Activated gamma-delta T cell treated with anti-CD3 and anti-CD28 coated beads, Interleukin-2, amount 50 U/mL, for 16 hours (primary cell): Measurements from ENCODE around the gene TGDS.
A peak's percentile ranks its signal among the peaks of the same experiment; 100 is the strongest.
"Not testable (repeated sequence)": the region's sequence is repeated elsewhere in the genome, so short reads cannot be mapped to it uniquely, and the experiment has no call there.

Source experiments
- DNase-seq: peaks from one replicate; pipeline ENCODE4 v3.0.0-alpha.2; 2020; ENCODE audit warnings: low read depth

The TGDS gene

GRCh38 chr13:94595950-94596574 lies at the start of gene TGDS:
TSS of gene TGDS (minus strand) at chr13:94596152. CDS start at chr13:94596136, 16 bp downstream.
- DNase-seq, result peak; percentile 83

GRCh38 chr13:94641409-94641941 lies 45.5 kb upstream of the TGDS start:
- DNase-seq, result no peak

GRCh38 chr13:94640721-94641120 lies 44.8 kb upstream of the TGDS start:
- no peak for DNase-seq

- not testable (repeated sequence) for DNase-seq
Measured at GRCh38 chr13:94637677-94638076, 41.7 kb upstream of the TGDS start.

GRCh38 chr13:94636942-94637578 lies 41.1 kb upstream of the TGDS start:
- no peak for DNase-seq

- not testable (repeated sequence) for DNase-seq
Measured at GRCh38 chr13:94636096-94636495, 40.1 kb upstream of the TGDS start.

GRCh38 chr13:94632226-94632980 lies 36.5 kb upstream of the TGDS start:
- no peak for DNase-seq

- DNase-seq, result no peak
Measured at GRCh38 chr13:94630858-94631257, 34.9 kb upstream of the TGDS start.

- no peak for DNase-seq
Measured at GRCh38 chr13:94623316-94623715, 27.4 kb upstream of the TGDS start.

GRCh38 chr13:94622344-94622743 lies 26.4 kb upstream of the TGDS start:
- DNase-seq, result no peak

GRCh38 chr13:94620286-94620896 lies 24.4 kb upstream of the TGDS start:
- no peak for DNase-seq

GRCh38 chr13:94617389-94618000 lies 21.5 kb upstream of the TGDS start:
- no peak for DNase-seq

GRCh38 chr13:94613051-94613450 lies 17.1 kb upstream of the TGDS start:
- no peak for DNase-seq

- no peak for DNase-seq
Measured at GRCh38 chr13:94612050-94612449, 16.1 kb upstream of the TGDS start.

GRCh38 chr13:94610475-94610874 lies 14.5 kb upstream of the TGDS start:
- no peak for DNase-seq

GRCh38 chr13:94609196-94609595 lies 13.2 kb upstream of the TGDS start:
- DNase-seq, result no peak

GRCh38 chr13:94608586-94608985 lies 12.6 kb upstream of the TGDS start:
- DNase-seq, result no peak

- DNase-seq, result no peak
Measured at GRCh38 chr13:94607939-94608338, 12.0 kb upstream of the TGDS start.

GRCh38 chr13:94607056-94607455 lies 11.1 kb upstream of the TGDS start:
- DNase-seq, result no peak

- no peak for DNase-seq
Measured at GRCh38 chr13:94602467-94602866, 6.5 kb upstream of the TGDS start.

- peak; percentile 84 for DNase-seq
Measured at GRCh38 chr13:94601446-94602431, 5.8 kb upstream of the TGDS start, which contains the start of gene GPR180. TSS of gene GPR180 (plus strand) at chr13:94601857. CDS start at chr13:94601928, 71 bp downstream.
